GM21723 (cell line): ENCODE data around the gene CCDC134.

ENCODE experiments used
- ATAC-seq: cut with Tn5 transposase; IDR thresholded peaks from one replicate; pipeline ENCODE4 v1.9.1; 2021; ENCODE audit warnings: mild to moderate bottlenecking, moderate library complexity; ENCODE audit not compliant: unreplicated experiment

Gene CCDC134

GRCh38 chr22:41800348-41801146, at the start of gene CCDC134:
CCDC134 (plus strand) TSS chr22:41800679; CDS start chr22:41808891, 8,212 bp downstream.
- ATAC-seq, result peak; percentile 80

GRCh38 chr22:41752011-41752970, 48.2 kb upstream of the CCDC134 start:
- ATAC-seq, result peak; percentile 65

- no peak for ATAC-seq
These were observed 46.5 kb upstream of the CCDC134 start for GRCh38 chr22:41753984-41754383.

- no peak for ATAC-seq
These were observed 43.0 kb upstream of the CCDC134 start for GRCh38 chr22:41757502-41757901.

GRCh38 chr22:41758231-41758630, 42.2 kb upstream of the CCDC134 start:
- no peak for ATAC-seq

- ATAC-seq, result no peak
These were observed 37.3 kb upstream of the CCDC134 start for GRCh38 chr22:41762980-41763779.

GRCh38 chr22:41766476-41766875, 34.0 kb upstream of the CCDC134 start:
- no peak for ATAC-seq

- no peak for ATAC-seq
These were observed 32.0 kb upstream of the CCDC134 start for GRCh38 chr22:41768430-41768829.

GRCh38 chr22:41770715-41771468, 29.6 kb upstream of the CCDC134 start:
- ATAC-seq, result no peak

GRCh38 chr22:41772198-41772597, 28.3 kb upstream of the CCDC134 start:
- no peak for ATAC-seq

- ATAC-seq, result no peak
These were observed 27.8 kb upstream of the CCDC134 start for GRCh38 chr22:41772645-41773044.

- no peak for ATAC-seq
These were observed 25.1 kb upstream of the CCDC134 start for GRCh38 chr22:41775338-41775737.

- no peak for ATAC-seq
These were observed 24.5 kb upstream of the CCDC134 start for GRCh38 chr22:41775976-41776375.

- no peak for ATAC-seq
These were observed 24.1 kb upstream of the CCDC134 start for GRCh38 chr22:41776381-41776780.

GRCh38 chr22:41777749-41778425, 22.6 kb upstream of the CCDC134 start:
- no peak for ATAC-seq

GRCh38 chr22:41779929-41780505, 20.5 kb upstream of the CCDC134 start:
- no peak for ATAC-seq

- peak; percentile 81 for ATAC-seq
These were observed 19.6 kb upstream of the CCDC134 start for GRCh38 chr22:41780746-41781505.

GRCh38 chr22:41781507-41781906, 19.0 kb upstream of the CCDC134 start:
- peak; percentile 21 for ATAC-seq
